Panc1 (cell line): ENCODE data around the gene RAB11FIP2.

Source experiments
- CTCF ChIP-seq: fragments of 450-650 bp; IDR thresholded peaks from 2 replicates; pipeline ENCODE4 v1.5.1; 2017; ENCODE audit warnings: mild to moderate bottlenecking
- POLR2AphosphoS5 ChIP-seq: IDR thresholded peaks from 2 replicates; pipeline ENCODE4 v1.6.1; 2012; ENCODE audit warnings: mild to moderate bottlenecking, low read depth, low read length, moderate library complexity
- REST ChIP-seq, 2 experiments: IDR thresholded peaks; 2 replicates each; pipeline ENCODE4 v1.6.1; 2011 to 2012; ENCODE audit warnings: low read depth in 2 of 2, control low read depth in 1 of 2, low read length in 1 of 2, mild to moderate bottlenecking in 1 of 2, moderate library complexity in 1 of 2; ENCODE audit not compliant: insufficient read depth in 1 of 2
- SIN3A ChIP-seq: IDR thresholded peaks from 2 replicates; pipeline ENCODE4 v1.6.1; 2012; ENCODE audit warnings: low read depth, mild to moderate bottlenecking, low read length, moderate library complexity, borderline replicate concordance; ENCODE audit not compliant: insufficient read depth
- TCF7L2 ChIP-seq: IDR thresholded peaks from 2 replicates; pipeline ENCODE4 v1.6.1; 2011; ENCODE audit warnings: mild to moderate bottlenecking, low read depth, low read length, inconsistent platforms

- TF ChIP-seq CTCF = no peak
- TF ChIP-seq POLR2AphosphoS5 = no peak
- no peak for TF ChIP-seq REST (IDR thresholded peaks at IDR 0.05; ENCODE audit: insufficient read depth in 1 of 2, low read depth in 2 of 2, low read length in 1 of 2)
- no peak for TF ChIP-seq TCF7L2
- TF ChIP-seq SIN3A = no peak
Measured at GRCh38 chr10:118047880-118048279, 1.1 kb upstream of the RAB11FIP2 start.
